K562 (cell line): ENCODE measurements around the gene MMP28. TPM values are rescaled to one million over a fixed set of nuclear protein-coding genes. Genes with fewer than 3 reads are reported as not detected.

Experiments used
- NR2C1 ChIP-seq, 2 experiments: fragments of 450-650 bp; IDR thresholded peaks; 2 replicates each; pipeline ENCODE4 v1.6.1; 2017; ENCODE audit warnings: mild to moderate bottlenecking in 2 of 2, antibody characterized with exemption in 1 of 2, inconsistent platforms in 1 of 2, missing compliant biosample characterization in 1 of 2, missing genetic modification characterization in 1 of 2
- RB1 ChIP-seq: fragments of 450-650 bp; IDR thresholded peaks from 2 replicates; pipeline ENCODE4 v1.6.1; 2017; ENCODE audit warnings: low read depth, mild to moderate bottlenecking
- polyA plus RNA-seq, 8 experiments: library from polyadenylated mRNA; depleted of rRNA in 4 of 8; stranded (reverse) in 5 of 8; unstranded in 3 of 8; fragments of >200 nt; fragmentation: Nextera tagmentation in 2 of 8; fragmentation: Illumina TruSeq in 1 of 8; extraction: Ambion mirVana in 2 of 8; extraction: Trizol in 1 of 8; gene quantifications; 2 replicates each; pipeline versions ENCODE4 v1.2.1 to v1.2.3, GENCODE V29; 2011 to 2014; ENCODE audit warnings: inconsistent platforms in 1 of 8, missing spikeins in 1 of 8
- total RNA-seq, 7 experiments: library from RNA; depleted of rRNA in 6 of 7; stranded (reverse); fragments of >200 nt in 6 of 7; fragmentation: Illumina TruSeq in 2 of 7; extraction: Trizol in 2 of 7; gene quantifications; 2 replicates each; pipeline versions ENCODE4 v1.2.1 to v1.2.3, GENCODE V29; 2011 to 2021; ENCODE audit warnings: low replicate concordance in 1 of 7
- TF ChIP-seq, protein P1 (sequence below): fragments of 250-450 bp; sonication (Bioruptor Pico); IDR thresholded peaks from 2 replicates; pipeline ENCODE4 v1.4.0; 2020; ENCODE audit warnings: mild to moderate bottlenecking, moderate library complexity
- TF ChIP-seq, protein P2 (sequence below): sonication (generic); formaldehyde crosslinking; IDR thresholded peaks from 2 replicates; pipeline ENCODE4 v1.8.0; 2023; ENCODE audit warnings: missing genetic modification reagents, mild to moderate bottlenecking, borderline replicate concordance
- TF ChIP-seq, protein P3 (sequence below), 2 experiments: IDR thresholded peaks in 1 of 2; conservative IDR thresholded peaks in 1 of 2; 2 replicates each; pipeline ENCODE4 v1.6.1; 2016; ENCODE audit warnings: low read depth in 2 of 2, mild to moderate bottlenecking in 1 of 2, missing compliant biosample characterization in 1 of 2, missing genetic modification characterization in 1 of 2, moderate library complexity in 1 of 2
- TF ChIP-seq, protein P4 (sequence below): fragments of 250-450 bp; sonication (Bioruptor Pico); IDR thresholded peaks from 2 replicates; pipeline ENCODE4 v1.4.0; 2020
- TF ChIP-seq, protein P5 (sequence below): fragments of 250-450 bp; sonication (Bioruptor Pico); IDR thresholded peaks from 2 replicates; pipeline ENCODE4 v1.9.0; 2021; ENCODE audit warnings: mild to moderate bottlenecking

Gene MMP28
- total and polyA plus RNA-seq, 9 of the 15 experiments (the other 6 are each of a cell fraction or from before 2014, with no cell fraction given): not detected

DNA sequence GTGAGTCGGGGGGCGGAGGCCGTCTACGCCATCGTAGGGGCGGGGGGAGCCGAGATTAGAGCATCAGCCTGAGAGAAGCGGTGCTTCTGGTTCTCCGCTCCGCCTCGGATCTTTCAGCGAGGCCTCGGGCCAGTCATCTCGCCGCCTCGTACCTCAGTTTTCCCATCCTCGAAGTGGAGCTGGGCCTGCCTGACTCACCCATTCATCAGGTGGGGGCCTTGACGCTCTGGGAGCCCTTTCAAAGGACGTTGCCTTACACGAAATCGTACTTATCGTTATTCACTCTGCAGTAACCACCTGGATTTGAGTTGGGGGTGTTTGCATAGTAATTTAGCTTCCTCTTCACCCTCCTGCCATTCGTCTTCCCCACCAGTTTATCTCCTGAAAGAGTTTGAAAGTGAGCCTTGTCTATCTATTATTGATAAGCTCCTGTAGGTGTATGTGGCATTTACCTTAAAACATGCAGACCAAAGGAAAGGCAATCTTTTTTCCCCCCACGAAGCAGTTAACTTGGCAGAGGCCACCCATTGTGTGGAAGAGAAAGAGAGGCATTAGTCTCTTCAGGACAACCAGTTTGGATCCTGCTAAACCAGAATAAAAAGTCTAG is 14.5 kb upstream of the MMP28 start (continued):
- TF ChIP-seq, protein P1, sequence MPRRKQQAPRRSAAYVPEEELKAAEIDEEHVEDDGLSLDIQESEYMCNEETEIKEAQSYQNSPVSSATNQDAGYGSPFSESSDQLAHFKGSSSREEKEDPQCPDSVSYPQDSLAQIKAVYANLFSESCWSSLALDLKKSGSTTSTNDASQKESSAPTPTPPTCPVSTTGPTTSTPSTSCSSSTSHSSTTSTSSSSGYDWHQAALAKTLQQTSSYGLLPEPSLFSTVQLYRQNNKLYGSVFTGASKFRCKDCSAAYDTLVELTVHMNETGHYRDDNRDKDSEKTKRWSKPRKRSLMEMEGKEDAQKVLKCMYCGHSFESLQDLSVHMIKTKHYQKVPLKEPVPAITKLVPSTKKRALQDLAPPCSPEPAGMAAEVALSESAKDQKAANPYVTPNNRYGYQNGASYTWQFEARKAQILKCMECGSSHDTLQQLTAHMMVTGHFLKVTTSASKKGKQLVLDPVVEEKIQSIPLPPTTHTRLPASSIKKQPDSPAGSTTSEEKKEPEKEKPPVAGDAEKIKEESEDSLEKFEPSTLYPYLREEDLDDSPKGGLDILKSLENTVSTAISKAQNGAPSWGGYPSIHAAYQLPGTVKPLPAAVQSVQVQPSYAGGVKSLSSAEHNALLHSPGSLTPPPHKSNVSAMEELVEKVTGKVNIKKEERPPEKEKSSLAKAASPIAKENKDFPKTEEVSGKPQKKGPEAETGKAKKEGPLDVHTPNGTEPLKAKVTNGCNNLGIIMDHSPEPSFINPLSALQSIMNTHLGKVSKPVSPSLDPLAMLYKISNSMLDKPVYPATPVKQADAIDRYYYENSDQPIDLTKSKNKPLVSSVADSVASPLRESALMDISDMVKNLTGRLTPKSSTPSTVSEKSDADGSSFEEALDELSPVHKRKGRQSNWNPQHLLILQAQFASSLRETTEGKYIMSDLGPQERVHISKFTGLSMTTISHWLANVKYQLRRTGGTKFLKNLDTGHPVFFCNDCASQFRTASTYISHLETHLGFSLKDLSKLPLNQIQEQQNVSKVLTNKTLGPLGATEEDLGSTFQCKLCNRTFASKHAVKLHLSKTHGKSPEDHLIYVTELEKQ: no peak
- TF ChIP-seq NR2C1 (IDR thresholded peaks at IDR 0.05) (no peak), NR2C1 (tag; IDR thresholded peaks at IDR 0.05) (no peak), RB1 (no peak)
- TF ChIP-seq, protein P2, sequence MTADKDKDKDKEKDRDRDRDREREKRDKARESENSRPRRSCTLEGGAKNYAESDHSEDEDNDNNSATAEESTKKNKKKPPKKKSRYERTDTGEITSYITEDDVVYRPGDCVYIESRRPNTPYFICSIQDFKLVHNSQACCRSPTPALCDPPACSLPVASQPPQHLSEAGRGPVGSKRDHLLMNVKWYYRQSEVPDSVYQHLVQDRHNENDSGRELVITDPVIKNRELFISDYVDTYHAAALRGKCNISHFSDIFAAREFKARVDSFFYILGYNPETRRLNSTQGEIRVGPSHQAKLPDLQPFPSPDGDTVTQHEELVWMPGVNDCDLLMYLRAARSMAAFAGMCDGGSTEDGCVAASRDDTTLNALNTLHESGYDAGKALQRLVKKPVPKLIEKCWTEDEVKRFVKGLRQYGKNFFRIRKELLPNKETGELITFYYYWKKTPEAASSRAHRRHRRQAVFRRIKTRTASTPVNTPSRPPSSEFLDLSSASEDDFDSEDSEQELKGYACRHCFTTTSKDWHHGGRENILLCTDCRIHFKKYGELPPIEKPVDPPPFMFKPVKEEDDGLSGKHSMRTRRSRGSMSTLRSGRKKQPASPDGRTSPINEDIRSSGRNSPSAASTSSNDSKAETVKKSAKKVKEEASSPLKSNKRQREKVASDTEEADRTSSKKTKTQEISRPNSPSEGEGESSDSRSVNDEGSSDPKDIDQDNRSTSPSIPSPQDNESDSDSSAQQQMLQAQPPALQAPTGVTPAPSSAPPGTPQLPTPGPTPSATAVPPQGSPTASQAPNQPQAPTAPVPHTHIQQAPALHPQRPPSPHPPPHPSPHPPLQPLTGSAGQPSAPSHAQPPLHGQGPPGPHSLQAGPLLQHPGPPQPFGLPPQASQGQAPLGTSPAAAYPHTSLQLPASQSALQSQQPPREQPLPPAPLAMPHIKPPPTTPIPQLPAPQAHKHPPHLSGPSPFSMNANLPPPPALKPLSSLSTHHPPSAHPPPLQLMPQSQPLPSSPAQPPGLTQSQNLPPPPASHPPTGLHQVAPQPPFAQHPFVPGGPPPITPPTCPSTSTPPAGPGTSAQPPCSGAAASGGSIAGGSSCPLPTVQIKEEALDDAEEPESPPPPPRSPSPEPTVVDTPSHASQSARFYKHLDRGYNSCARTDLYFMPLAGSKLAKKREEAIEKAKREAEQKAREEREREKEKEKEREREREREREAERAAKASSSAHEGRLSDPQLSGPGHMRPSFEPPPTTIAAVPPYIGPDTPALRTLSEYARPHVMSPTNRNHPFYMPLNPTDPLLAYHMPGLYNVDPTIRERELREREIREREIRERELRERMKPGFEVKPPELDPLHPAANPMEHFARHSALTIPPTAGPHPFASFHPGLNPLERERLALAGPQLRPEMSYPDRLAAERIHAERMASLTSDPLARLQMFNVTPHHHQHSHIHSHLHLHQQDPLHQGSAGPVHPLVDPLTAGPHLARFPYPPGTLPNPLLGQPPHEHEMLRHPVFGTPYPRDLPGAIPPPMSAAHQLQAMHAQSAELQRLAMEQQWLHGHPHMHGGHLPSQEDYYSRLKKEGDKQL (CRISPR knock-in tag): no peak
- TF ChIP-seq, protein P3, sequence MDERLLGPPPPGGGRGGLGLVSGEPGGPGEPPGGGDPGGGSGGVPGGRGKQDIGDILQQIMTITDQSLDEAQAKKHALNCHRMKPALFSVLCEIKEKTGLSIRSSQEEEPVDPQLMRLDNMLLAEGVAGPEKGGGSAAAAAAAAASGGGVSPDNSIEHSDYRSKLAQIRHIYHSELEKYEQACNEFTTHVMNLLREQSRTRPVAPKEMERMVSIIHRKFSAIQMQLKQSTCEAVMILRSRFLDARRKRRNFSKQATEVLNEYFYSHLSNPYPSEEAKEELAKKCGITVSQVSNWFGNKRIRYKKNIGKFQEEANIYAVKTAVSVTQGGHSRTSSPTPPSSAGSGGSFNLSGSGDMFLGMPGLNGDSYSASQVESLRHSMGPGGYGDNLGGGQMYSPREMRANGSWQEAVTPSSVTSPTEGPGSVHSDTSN (CRISPR knock-in tag; IDR thresholded peaks at IDR 0.05; ENCODE audit: low read depth): no peak
- TF ChIP-seq, protein P3 (tag; conservative IDR thresholded peaks at IDR 0.05; ENCODE audit: low read depth): no peak
- TF ChIP-seq, protein P4, sequence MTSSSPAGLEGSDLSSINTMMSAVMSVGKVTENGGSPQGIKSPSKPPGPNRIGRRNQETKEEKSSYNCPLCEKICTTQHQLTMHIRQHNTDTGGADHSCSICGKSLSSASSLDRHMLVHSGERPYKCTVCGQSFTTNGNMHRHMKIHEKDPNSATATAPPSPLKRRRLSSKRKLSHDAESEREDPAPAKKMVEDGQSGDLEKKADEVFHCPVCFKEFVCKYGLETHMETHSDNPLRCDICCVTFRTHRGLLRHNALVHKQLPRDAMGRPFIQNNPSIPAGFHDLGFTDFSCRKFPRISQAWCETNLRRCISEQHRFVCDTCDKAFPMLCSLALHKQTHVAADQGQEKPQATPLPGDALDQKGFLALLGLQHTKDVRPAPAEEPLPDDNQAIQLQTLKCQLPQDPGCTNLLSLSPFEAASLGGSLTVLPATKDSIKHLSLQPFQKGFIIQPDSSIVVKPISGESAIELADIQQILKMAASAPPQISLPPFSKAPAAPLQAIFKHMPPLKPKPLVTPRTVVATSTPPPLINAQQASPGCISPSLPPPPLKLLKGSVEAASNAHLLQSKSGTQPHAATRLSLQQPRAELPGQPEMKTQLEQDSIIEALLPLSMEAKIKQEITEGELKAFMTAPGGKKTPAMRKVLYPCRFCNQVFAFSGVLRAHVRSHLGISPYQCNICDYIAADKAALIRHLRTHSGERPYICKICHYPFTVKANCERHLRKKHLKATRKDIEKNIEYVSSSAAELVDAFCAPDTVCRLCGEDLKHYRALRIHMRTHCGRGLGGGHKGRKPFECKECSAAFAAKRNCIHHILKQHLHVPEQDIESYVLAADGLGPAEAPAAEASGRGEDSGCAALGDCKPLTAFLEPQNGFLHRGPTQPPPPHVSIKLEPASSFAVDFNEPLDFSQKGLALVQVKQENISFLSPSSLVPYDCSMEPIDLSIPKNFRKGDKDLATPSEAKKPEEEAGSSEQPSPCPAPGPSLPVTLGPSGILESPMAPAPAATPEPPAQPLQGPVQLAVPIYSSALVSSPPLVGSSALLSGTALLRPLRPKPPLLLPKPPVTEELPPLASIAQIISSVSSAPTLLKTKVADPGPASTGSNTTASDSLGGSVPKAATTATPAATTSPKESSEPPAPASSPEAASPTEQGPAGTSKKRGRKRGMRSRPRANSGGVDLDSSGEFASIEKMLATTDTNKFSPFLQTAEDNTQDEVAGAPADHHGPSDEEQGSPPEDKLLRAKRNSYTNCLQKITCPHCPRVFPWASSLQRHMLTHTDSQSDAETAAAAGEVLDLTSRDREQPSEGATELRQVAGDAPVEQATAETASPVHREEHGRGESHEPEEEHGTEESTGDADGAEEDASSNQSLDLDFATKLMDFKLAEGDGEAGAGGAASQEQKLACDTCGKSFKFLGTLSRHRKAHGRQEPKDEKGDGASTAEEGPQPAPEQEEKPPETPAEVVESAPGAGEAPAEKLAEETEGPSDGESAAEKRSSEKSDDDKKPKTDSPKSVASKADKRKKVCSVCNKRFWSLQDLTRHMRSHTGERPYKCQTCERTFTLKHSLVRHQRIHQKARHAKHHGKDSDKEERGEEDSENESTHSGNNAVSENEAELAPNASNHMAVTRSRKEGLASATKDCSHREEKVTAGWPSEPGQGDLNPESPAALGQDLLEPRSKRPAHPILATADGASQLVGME (CRISPR knock-in tag): no peak
- TF ChIP-seq, protein P5, sequence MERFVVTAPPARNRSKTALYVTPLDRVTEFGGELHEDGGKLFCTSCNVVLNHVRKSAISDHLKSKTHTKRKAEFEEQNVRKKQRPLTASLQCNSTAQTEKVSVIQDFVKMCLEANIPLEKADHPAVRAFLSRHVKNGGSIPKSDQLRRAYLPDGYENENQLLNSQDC: no peak
